HG03064 (cell line): ENCODE measurements around the gene SIM1.
A peak's percentile ranks its signal among the peaks of the same experiment; 100 is the strongest.

Experiments used
- ATAC-seq: cut with Tn5 transposase; IDR thresholded peaks from one replicate; pipeline ENCODE4 v1.9.1; 2021; ENCODE audit warnings: low read depth; ENCODE audit not compliant: unreplicated experiment

Gene SIM1

GRCh38 chr6:100464903-100465700 is at the start of gene SIM1:
Gene SIM1 (minus strand): TSS chr6:100464921. CDS start chr6:100463468, 1,453 bp downstream.
- peak; percentile 52 for ATAC-seq

DNA sequence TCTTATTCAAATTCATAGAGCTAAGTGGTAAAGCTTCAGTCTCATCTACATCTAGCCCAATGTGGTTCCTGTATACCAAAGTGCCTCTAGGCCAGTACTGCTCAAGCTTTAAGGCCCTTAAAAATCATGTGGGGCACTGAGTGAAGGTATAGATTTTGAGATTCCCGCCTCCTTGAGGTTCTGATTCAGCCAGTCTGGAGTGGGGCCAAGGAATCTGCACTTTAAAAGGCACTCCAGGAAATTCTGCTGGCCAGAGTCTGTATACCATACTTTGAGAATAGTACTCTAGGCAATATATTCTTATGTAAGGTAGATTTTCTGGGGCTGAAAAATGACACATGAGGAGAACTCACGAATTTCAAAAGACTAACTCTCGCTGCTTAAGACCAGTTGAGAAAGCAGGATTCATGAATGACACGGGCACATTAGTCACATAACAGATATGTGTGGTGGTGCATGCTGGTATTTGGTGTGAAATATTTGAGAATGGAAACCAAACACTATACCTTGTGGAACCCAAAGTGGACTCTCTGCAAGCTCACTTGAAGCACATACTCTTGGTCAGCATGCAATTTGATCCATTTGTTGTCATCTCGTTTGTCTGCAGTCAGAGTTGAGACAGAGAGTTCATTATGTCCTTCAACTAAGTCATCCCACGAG is 47.6 kb upstream of the SIM1 start:
- no peak for ATAC-seq

DNA sequence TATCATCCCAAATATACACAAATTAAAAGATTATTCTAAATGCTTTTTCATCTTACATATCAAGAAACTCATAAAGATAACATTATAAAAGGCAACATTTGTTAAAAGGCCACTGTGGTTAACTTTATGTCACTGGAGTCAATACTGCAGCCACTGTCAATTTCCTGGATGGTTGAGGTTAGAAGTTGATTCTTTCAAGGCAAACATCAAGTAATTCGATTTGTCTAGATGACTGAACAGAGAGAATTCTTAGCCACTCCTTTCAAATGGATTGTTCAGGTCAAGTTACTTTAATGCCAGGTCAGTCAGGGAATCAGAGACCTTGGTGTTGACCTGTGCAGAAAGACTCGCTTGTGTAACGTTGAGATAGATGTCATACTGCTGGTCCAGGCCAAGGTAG is 44.4 kb upstream of the SIM1 start:
- no peak for ATAC-seq

DNA sequence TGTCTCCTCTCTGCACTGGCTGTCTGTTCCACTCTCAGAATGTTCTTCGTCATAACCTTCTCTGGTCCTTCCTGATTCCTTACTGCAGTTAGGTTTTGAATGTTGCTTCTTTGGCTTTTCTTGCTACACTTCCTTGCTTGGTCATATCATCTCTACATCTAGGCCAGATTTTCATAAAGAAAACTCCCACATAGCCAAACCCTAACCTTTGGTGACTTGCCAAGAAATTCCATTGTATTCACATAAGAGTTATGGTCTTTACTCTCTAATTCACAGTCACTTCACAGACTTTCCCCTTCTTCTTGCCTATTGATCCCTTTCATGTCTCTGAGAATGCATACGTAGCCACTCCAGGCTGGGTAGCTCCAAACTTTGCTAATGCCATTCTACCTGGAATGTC is 41.9 kb upstream of the SIM1 start:
- no peak for ATAC-seq

- ATAC-seq, result no peak
Measured at GRCh38 chr6:100504786-100505737, 40.3 kb upstream of the SIM1 start.

GRCh38 chr6:100503043-100503705 is 38.5 kb upstream of the SIM1 start:
- no peak for ATAC-seq

GRCh38 chr6:100493206-100493888 is 28.6 kb upstream of the SIM1 start:
- ATAC-seq, result no peak

- ATAC-seq, result no peak
Measured at GRCh38 chr6:100491952-100492670, 27.4 kb upstream of the SIM1 start.

DNA sequence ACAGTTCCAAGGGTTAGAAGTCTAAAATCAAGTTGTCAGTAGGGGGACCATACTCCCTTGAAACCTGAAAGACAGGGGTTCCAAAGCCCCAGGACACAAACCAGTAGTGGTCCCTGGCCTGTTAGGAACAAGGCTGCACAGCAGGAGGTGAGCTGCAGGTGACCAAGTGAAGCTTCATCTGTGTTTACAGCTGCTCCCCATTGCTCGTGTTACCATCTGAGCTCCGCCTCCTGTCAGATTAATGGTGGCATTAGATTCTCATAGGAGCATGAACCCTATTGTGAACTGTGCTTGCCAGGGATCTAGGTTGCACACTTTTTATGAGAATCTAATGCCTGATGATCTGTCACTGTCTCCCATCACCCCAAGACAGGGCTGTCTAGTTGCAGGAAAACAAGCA is 25.3 kb upstream of the SIM1 start:
- no peak for ATAC-seq

DNA sequence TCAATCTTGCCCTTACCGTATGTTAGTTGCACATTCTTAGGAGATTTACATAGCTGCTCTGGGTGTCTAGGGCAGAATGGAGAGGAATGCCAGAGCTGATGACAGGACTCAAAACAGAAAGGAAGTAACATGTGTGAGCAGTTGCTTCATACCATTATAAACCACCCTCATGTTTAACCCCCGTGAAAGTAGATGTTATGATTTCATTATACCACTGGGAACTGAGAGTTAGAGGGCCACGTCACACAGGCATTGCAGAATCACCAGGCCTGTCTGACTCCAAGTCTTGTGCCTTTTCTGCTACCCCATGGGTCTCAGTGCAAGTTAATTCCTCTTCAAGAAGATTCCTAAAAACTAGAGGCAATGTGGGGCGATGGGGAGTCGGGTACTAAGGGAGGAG is 23.5 kb upstream of the SIM1 start:
- no peak for ATAC-seq

DNA sequence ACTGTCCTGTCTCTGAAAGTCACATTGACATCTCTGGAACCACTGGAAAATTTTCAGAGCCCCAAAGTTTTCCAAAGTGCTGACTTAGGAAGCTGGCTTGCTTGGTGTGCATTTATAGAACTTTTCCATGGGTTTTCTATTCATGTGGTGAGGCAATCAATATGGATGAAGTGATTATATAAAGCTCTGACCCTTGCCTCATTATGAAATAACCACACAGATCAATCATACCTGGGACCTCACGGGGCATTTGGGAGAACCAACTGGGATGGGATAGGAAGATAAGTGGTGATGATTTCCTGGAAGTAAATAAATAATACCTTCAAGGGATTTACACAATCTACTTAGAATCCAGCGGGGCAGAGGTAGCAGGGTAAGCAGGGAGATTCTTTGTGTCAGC is 22.9 kb upstream of the SIM1 start:
- ATAC-seq, result no peak

DNA sequence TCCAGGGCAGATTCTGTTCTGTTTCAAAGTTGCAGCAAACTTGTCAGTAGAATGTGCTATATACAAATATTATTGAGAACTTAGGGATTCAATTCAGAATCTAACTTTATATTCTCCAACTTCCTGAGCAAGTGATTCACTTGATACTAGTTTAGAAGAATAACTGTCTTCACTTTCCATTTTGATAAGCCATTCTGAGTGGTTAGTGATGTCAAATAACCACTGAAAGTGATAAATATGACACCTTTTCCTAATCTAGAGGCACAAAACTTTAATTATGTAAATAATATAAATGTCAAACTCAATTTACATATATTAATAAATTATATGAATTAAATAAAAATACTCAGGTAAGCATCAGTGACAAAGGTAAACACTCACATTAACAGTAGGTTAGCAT is 20.5 kb upstream of the SIM1 start:
- ATAC-seq, result no peak

- ATAC-seq, result no peak
Measured at GRCh38 chr6:100484474-100484873, 19.8 kb upstream of the SIM1 start.

- no peak for ATAC-seq
Measured at GRCh38 chr6:100482698-100483097, 18.0 kb upstream of the SIM1 start.

DNA sequence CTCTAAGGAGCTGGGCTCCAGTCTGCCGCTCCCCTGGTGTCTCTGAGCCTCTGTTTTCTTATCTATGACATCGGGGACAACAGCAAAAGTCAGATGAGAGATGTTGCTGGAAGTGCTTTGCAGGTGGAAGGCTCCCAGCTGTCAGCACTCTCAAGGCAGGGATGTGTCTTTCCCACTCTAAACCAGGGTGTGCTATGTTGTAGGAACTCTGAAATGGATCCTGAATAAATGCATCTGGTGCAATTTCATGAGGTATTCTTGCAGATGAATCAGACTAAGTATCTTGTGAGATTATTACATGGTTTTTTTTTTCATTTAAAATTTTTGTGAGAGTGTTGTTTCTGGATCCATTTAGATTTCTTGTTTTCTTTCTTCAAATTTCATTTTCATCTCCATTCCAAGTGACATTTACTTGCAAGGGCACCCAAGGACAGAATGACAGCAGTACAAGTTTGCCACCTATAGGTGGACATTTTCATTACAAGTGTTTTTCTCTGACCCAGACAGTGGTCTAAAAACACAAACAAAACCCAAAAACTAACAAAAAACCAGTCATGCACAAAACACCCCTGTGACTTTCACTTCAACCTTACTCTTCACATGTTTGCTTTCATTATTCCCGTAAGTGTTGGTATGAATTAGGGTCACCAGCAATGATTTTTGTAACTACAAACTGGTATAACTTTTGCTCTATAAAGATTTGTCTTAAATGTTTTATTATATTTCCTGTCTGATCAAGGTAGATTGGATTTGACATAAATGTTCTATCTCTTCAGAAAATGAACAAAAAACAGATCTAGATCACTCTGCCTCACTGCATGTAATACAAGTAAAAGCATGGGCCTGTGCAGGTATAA is 14.7 kb upstream of the SIM1 start:
- no peak for ATAC-seq

DNA sequence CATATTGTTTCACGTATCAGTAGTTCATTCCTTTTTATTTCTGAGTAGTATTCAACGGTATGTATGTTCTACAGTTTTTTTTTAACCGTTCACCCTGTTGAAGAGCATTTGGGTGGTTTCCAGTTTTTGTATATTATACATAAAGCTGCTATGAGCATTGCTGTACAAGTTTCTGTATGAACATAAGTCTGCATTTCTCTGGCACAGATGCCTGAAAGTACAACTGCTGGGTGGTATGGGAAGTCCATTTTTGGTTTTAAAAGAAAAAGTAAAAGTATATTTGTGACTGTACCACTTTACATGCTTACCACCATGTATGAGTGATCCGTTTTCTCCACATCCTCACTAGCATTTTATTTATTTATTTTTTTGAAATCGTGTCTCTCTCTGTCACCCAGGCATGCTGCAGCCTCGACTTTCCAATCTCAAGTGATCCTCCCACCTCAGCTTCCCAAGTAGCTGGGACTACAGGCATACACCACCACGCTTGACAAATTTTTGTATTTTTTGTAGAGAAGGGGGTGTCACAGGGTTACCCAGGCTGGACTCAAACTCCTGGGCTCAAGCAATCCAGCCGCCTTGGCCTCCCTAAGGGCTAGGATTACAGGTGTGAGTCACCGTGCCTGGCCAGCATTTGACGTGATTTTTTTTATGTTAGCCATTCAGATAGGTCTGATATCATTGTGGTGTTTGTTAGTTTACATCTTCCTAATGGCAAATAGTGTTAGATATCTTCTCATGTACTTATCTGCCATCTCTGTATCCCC is 11.0 kb upstream of the SIM1 start:
- peak; percentile 77 for ATAC-seq

GRCh38 chr6:100473182-100473581 is 8.5 kb upstream of the SIM1 start:
- ATAC-seq, result no peak

DNA sequence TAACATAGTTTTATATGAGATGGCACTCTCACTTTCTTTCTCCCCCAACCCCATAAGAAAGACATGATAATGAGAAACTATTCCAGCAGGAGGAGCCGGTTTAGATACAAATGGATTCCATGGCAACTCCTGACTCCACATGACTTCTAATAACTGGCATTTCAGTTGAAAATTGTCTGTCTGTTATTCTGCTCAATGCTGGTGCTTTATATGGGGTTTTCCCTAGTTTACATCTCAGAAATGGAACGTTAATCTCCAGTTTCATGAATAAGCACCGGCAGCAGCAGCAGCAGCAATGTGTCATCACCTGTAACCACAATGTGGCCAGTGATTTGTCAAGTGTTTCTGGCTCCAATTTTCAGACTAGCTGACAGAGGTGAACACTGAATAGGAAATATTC is 8.0 kb upstream of the SIM1 start:
- peak; percentile 86 for ATAC-seq
